ENCODE results near the gene MRPS27. TPM values are rescaled to one million over a fixed set of nuclear protein-coding genes. Genes with fewer than 3 reads are reported as not detected.
"Not testable (repeated sequence)": the region's sequence is repeated elsewhere in the genome, so short reads cannot be mapped to it uniquely, and the experiment has no call there.

Gene MRPS27
- total RNA-seq, 1 experiment from 2014 or later: 193 TPM

DNA sequence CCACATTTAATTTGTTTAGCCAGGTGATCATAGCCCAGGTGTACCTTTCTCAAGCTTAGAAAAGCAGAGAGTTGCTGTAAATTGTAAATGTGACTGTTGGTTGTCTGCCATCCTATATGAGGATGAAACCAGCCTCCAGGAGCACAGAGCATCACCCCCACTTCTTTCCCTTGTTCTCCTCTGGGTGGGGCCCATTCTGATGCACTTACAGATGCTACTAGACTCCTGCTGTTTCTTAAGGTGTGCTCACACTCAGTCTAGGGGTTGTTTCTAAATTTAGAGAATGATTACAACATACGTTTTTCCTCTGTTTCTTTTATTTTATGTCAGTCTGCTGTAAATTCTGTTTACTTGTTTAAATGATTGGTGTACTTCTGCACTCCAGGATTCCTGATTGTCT is 10.7 kb upstream of the MRPS27 start:
- in situ Hi-C loops (cut with HindIII; ENCODE audit: low sequenced_read_pairs): no loop called here

DNA sequence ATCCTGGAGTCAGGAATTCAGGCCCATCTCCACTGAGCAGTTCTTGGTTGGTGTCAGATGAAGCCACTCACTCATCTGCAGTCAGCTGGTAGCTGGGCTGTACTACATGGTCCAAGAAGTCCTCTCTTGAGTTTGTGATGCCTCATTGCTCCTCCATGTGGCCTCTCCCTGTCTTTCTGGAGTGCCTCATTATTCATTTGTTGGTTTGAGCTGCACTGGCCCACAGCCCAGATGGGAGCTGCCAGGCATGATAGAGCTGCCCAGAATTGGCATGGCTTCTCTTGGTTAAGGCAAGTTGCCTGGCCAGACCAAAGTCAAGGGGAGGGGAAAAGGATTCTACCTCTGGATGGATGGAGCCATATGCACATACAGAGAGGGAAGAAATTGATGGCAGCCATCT is 8.1 kb upstream of the MRPS27 start:
- in situ Hi-C loops (cut with HindIII; ENCODE audit: low sequenced_read_pairs): no loop called here
- DNase-seq (ENCODE audit: low spot score): peak; percentile 94

More for the DNA sequence above, 10.7 kb upstream of the MRPS27 start:
- DNase-seq (ENCODE audit: low spot score): no peak

GRCh38 chr5:72326306-72326649 is 6.2 kb upstream of the MRPS27 start:
- DNase-seq (ENCODE audit: low spot score): peak; percentile 15
- in situ Hi-C loops (cut with HindIII; ENCODE audit: low sequenced_read_pairs): no loop called here

DNA sequence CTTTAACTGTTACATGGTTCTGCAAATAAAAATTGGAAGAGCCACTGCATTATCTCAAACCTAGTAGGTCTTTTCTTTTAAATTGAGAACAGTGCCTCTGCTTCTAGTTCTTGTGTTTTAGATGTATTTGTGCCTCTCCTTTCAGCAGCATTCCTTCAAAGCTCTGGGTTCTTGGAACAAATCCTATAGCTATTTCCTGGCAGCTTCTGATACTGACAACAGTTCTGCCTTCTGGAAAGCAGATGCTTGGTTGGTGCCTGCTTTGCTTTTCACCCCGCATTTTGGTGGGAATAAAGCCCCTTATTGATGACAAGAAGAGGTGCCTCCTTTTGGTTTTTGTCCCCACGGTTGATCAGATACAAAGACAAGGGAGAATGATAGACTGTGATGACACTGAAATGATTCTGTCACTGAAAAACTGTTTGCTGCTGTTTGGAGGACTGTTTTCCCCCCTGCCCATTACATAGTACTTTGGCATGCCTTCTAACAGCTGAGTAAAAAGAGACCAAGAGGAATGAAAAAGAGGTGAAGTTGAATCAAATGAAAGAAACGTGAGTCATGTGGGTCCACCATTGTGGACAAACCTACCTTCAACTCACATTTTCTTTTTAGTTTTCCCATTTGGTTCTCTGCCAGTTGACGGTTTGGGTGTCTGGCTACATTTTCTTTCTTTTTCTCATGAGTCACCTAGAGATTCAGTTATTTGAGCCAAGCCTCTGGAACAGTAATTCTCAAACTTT is 5.7 kb upstream of the MRPS27 start:
- DNase-seq (ENCODE audit: low spot score): peak; percentile 11
- in situ Hi-C loops (cut with HindIII; ENCODE audit: low sequenced_read_pairs): no loop called here

DNA sequence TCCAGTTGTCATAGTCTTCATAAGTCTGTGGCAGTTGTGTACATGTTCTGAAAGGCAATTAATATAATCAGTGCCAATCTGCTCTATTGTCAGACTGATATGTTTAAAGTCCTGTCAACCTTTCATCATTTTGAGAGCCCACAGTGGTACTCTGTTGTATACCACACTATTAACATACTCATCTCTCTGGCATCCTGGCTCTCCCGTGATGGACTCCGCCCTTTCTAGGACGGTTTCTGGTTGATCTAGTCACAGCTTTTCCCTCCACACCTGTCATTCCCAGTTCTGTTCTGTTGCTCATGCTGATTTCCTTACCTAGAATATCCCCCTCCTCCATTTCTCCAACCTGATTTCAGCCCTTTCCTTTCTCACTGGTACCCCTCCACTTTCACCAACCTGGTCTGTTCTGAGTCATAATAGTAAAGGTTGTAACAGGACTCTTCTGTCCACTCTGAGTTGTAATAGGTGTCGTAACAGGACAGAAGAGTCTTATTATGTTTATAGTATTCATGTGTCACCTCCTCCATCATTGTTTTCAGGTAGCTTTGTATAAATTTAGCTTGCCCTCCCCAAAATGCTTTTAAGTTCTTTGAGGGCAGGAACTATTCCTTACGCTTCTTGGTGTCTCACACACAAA is 4.3 kb upstream of the MRPS27 start:
- in situ Hi-C loops (cut with HindIII; ENCODE audit: low sequenced_read_pairs): no loop called here
- no peak for DNase-seq (ENCODE audit: low spot score)

DNA sequence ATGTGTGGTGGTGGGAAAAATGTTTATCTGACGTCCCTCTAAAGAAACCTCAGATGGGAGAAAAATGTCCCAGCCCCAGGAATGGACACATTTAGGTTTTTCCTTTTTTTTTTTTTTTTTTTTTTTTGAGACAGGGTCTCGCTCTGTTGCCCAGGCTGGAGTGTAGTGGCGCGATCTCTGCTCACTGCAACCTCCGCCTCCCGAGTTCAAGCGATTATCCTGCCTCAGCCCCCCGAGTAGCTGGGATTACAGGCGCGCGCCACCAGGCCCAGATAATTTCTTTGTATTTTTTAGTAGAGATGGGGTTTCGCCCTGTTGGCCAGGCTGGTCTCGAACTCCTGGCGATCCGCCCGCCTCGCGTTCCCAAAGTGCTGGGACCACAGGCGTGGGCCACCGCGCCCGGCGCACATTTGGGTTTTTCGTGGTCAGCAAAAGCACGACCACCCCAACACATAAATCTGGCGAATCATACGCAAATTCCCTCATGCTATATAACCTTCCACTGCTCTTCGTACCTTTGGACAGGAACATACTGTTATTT is 535 bp downstream of the MRPS27 start:
- in situ Hi-C loops (cut with HindIII; ENCODE audit: low sequenced_read_pairs); DNase-seq (ENCODE audit: low spot score): not testable (repeated sequence)

- in situ Hi-C loops (cut with HindIII; ENCODE audit: low sequenced_read_pairs): no loop called here
Observed at GRCh38 chr5:72314571-72315172, 5.4 kb downstream of the MRPS27 start.

GRCh38 chr5:72313141-72313540 is 6.9 kb downstream of the MRPS27 start:
- in situ Hi-C loops (cut with HindIII; ENCODE audit: low sequenced_read_pairs): no loop called here
- DNase-seq (ENCODE audit: low spot score): no peak

More at GRCh38 chr5:72314571-72315172, 5.4 kb downstream of the MRPS27 start:
- no peak for DNase-seq (ENCODE audit: low spot score)

DNA sequence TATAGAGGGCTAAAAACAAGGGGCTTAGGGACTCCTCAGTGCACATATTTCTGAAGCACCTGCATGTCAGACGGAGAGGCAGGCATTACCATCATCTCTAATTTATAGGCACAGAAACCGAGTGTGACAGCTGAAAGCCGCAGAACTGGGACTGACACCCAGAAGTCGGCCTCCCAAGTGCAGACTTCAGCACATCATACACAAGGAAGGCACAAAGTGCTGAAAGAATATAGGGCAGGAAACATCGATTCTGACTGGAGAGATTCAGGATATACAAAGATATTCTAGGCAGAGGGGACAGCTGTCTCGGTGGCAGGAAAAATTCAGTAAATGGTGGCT is 11.2 kb downstream of the MRPS27 start:
- in situ Hi-C loops (cut with HindIII; ENCODE audit: low sequenced_read_pairs): no loop called here

DNA sequence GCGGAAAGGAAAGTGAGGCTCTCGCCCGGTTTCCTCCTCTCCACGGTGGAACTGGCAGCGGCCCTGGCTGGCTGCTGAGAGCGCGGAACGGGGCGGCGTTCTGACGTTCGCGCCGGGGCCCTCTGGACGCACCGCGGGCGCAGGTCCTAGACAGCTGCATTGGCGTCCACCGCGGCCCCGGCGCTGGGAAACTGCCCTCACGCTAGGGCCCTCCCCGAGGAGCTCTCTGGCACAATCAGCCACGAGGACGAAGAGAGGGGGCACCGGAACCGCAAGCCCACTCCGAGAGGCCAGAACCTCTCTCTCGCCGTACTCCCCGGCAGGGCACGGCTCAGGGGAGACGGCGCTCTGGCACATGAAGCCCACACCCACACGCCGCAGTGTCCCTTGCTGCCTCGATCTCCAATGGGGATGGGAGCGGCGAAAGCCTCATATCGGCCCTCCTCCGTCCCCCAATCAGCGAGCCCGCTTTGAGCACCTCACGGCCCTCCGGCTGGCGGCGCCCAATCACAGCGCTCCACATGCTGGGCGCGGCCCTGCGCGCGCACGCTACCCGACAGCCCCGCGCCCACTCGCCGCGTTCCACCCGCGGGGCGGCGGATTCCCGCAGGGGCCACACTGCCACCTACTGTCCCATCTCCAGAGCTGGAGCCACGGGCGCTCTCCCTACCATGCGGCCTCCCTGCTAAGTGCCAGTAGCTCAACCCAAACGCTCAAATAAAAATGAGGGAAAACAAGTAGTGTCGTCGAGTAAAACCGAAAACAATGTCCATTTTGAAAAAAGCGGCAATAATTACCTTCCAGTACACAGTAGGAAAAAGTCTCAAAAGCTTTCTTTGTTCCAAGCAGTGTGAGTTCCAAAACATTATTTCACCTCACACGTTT is 11.8 kb downstream of the MRPS27 start:
- peak; percentile 98 for DNase-seq (ENCODE audit: low spot score)
- in situ Hi-C loops (cut with HindIII; ENCODE audit: low sequenced_read_pairs): no loop called here

More for the DNA sequence above, 11.2 kb downstream of the MRPS27 start:
- DNase-seq (ENCODE audit: low spot score): no peak

DNA sequence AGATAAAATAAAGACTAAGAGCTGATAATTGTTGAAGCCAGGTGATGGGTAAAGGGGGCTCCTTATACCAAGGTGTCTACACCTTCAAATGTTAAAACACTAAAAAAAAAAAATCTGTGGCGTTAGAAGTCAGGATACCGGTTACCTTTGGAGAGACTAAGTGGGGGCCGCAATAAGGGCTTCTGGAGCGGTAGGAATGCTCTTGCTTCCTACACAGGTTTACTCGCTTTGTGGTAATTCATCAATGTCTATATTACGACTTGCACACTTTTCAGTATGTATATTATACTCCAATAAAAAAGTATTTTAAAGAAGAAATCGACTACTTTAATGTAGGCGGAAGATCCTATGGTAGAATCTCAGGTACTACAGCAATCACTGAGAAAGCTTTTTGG is 12.5 kb downstream of the MRPS27 start:
- no peak for DNase-seq (ENCODE audit: low spot score)
- in situ Hi-C loops (cut with HindIII; ENCODE audit: low sequenced_read_pairs): no loop called here

GRCh38 chr5:72305194-72306142 is 14.6 kb downstream of the MRPS27 start:
- in situ Hi-C loops (cut with HindIII; ENCODE audit: low sequenced_read_pairs): no loop called here
- no peak for DNase-seq (ENCODE audit: low spot score)

GRCh38 chr5:72302171-72302570 is 17.9 kb downstream of the MRPS27 start:
- no peak for DNase-seq (ENCODE audit: low spot score)
- in situ Hi-C loops (cut with HindIII; ENCODE audit: low sequenced_read_pairs): no loop called here

GRCh38 chr5:72301557-72301956 is 18.5 kb downstream of the MRPS27 start:
- peak; percentile 69 for DNase-seq (ENCODE audit: low spot score)
- in situ Hi-C loops (cut with HindIII; ENCODE audit: low sequenced_read_pairs): no loop called here

DNA sequence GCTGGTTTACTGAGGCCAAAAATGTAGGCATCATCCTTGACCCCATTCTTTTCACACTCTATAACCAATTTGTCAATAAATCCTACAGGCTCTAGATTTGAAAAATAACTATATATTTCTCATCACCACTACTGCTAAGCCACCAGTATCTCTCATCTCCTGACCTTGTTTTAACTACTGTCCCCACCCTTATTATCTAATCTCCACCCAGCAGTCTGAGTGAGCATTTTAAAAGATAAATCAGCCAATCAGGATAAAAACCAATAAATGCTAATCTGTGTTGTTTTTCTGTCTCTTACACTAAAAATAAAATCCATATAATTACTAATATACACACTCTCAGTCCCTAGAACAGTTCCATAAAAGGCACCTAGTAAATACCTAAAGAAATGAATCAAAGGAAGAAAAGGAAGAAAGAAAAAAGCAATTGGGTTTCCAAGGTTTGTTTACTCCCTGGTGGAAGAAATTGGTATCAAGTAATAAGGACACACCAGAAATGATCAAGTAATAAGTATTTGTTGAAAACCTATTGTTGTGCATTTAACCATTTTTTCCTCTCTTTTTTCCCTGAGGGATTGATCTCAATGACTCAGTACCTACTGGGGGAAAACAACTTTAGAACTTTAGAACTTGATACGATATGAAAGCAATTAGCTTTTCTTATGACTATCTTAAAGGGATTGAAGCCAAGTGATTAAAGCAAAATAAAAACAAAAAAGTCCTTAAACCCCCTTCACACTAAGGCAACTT is 19.3 kb downstream of the MRPS27 start:
- in situ Hi-C loops (cut with HindIII; ENCODE audit: low sequenced_read_pairs): no loop called here
- DNase-seq (ENCODE audit: low spot score): no peak

DNA sequence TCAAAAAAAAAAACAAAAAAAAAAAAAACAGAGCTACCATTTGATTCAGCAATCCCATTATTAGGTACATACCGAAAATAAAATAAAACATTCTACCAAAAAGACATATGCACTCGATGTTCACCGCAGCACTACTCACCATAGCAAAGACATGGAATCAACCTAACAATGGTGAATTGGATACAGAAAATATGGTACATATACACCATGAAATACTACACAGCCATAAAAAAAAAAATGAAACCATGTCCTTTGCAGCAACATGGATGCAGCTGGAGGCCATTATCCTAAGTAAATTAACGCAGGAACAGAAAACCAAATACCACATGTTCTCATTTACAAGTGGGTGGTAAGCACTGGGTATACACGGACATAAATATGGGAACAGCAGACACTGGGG is 21.3 kb downstream of the MRPS27 start:
- in situ Hi-C loops (cut with HindIII; ENCODE audit: low sequenced_read_pairs): no loop called here
- no peak for DNase-seq (ENCODE audit: low spot score)

GRCh38 chr5:72298136-72298535 is 21.9 kb downstream of the MRPS27 start:
- DNase-seq (ENCODE audit: low spot score); in situ Hi-C loops (cut with HindIII; ENCODE audit: low sequenced_read_pairs): not testable (repeated sequence)

- in situ Hi-C loops (cut with HindIII; ENCODE audit: low sequenced_read_pairs): no loop called here
- peak; percentile 85 for DNase-seq (ENCODE audit: low spot score)
Observed at GRCh38 chr5:72296256-72296655, 23.8 kb downstream of the MRPS27 start.
